K562 (cell line): Measurements from ENCODE around the gene WDR45B.

Experiments used
- BCL6 ChIP-seq: fragments of 250-450 bp; sonication (Bioruptor Pico); IDR thresholded peaks from 2 replicates; pipeline ENCODE4 v1.4.0; 2020
- CTCF ChIP-seq, 3 experiments: IDR thresholded peaks in 2 of 3; conservative IDR thresholded peaks in 1 of 3; 2 replicates each; pipeline ENCODE4 v1.5.1; 2011 to 2012; ENCODE audit warnings: low read length in 3 of 3, mild to moderate bottlenecking in 3 of 3, control low read depth in 2 of 3, improper control_type of control experiment in 1 of 3, inconsistent platforms in 1 of 3, low read depth in 1 of 3, mixed read lengths in 1 of 3, moderate library complexity in 1 of 3; ENCODE audit not compliant: insufficient read depth in 2 of 3
- EZH2 ChIP-seq: IDR thresholded peaks from 2 replicates; pipeline ENCODE4 v1.6.1; 2012; ENCODE audit warnings: low read depth, mild to moderate bottlenecking, inconsistent platforms, low read length, borderline replicate concordance
- GABPA ChIP-seq: fragments of 200-800 bp; sonication (Bioruptor generic); conservative IDR thresholded peaks from 2 replicates; pipeline ENCODE4 v1.6.1; 2016; ENCODE audit warnings: low read depth, missing genetic modification characterization, missing compliant biosample characterization
- IRF1 ChIP-seq: sonication (generic); formaldehyde crosslinking; IDR thresholded peaks from 2 replicates; pipeline ENCODE4 v1.8.0; 2022; ENCODE audit warnings: missing genetic modification reagents, mild to moderate bottlenecking, borderline replicate concordance
- MYBL2 ChIP-seq, 2 experiments: fragments of 450-650 bp in 1 of 2; sonication (generic) in 1 of 2; formaldehyde crosslinking in 1 of 2; IDR thresholded peaks; 2 replicates each; pipeline versions ENCODE4 v1.6.1 to v1.8.1; 2017 to 2022; ENCODE audit warnings: borderline replicate concordance in 1 of 2, inconsistent platforms in 1 of 2, low read depth in 1 of 2, mild to moderate bottlenecking in 1 of 2, missing genetic modification reagents in 1 of 2, moderate library complexity in 1 of 2
- NRF1 ChIP-seq, 2 experiments: fragments of 450-650 bp; IDR thresholded peaks in 1 of 2; conservative IDR thresholded peaks in 1 of 2; 2 replicates each; pipeline ENCODE4 v1.6.1; 2014; ENCODE audit warnings: mild to moderate bottlenecking in 2 of 2
- RFX5 ChIP-seq: IDR thresholded peaks from 2 replicates; pipeline ENCODE4 v1.6.1; 2011; ENCODE audit warnings: low read depth, mild to moderate bottlenecking, improper control_type of control experiment, low read length
- YY1 ChIP-seq, 3 experiments: IDR thresholded peaks; 2 replicates each; pipeline ENCODE4 v1.6.1; 2011; ENCODE audit warnings: low read length in 2 of 3, mild to moderate bottlenecking in 2 of 3, moderate library complexity in 2 of 3, borderline replicate concordance in 1 of 3, control low read depth in 1 of 3, low read depth in 1 of 3; ENCODE audit not compliant: insufficient read depth in 3 of 3, insufficient replicate concordance in 2 of 3, control insufficient read depth in 1 of 3, insufficient read length in 1 of 3; ENCODE audit errors: extremely low read depth in 1 of 3

DNA sequence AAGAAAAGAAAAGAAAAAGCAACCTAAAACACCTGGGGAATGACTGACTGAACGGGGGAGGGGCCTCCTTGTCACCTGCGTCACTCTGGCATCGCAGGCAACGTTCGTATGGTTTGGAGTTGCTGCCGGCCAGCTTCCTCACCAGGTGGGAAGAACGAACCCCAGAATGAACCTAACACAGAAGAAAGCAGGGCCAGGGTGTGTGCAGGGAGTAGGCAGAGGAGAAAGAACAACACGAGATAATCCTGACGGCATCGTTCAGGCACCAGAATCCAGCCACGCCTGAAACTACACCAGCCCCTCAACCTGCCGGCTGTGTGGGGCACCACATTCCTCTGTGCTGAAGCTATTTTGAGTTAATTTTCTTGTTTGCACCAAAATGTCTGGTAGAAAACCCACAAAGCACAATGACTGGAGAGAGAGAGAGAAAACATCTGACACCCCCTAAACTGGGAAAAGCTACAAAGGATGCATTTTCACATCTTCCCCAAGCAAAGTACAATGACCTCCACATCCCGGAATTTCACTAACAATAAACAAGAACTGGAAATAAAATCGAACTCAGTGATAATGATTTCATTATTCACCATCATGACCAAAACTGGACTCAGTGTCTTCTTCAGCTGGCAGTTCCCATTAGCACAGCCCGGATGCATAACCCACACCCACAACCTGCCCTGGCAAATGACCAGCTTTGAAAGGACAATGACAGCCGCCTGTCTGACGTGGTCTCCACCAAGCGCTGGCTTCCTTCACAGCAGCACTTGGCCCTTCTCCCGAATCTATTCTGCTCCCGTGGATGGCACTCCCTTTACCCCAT lies 26.6 kb upstream of the WDR45B start:
- TF ChIP-seq MYBL2 (IDR thresholded peaks at IDR 0.05; ENCODE audit: low read depth) (no peak), MYBL2 (CRISPR knock-in tag; IDR thresholded peaks at IDR 0.05; ENCODE audit: borderline replicate concordance) (no peak), NRF1 (conservative IDR thresholded peaks at IDR 0.05 in 1 of 2, IDR thresholded peaks at IDR 0.05 in 1 of 2) (no peak), CTCF (IDR thresholded peaks at IDR 0.05 in 2 of 3, conservative IDR thresholded peaks at IDR 0.05 in 1 of 3; ENCODE audit: insufficient read depth in 2 of 3, low read depth in 1 of 3, low read length in 3 of 3) (no peak), GABPA (tag) (no peak), YY1 (IDR thresholded peaks at IDR 0.05; ENCODE audit: borderline replicate concordance in 1 of 3, control insufficient read depth in 1 of 3, extremely low read depth in 1 of 3, insufficient read depth in 3 of 3, insufficient read length in 1 of 3, insufficient replicate concordance in 2 of 3, low read depth in 1 of 3, low read length in 2 of 3) (no peak), RFX5 (no peak), IRF1 (no peak), EZH2 (no peak), BCL6 (CRISPR knock-in tag) (no peak)
